HG02970 (cell line): ENCODE data around the gene CAMK1G.

Source experiments
- ATAC-seq: cut with Tn5 transposase; IDR thresholded peaks from one replicate; pipeline ENCODE4 v1.9.1; 2021; ENCODE audit warnings: mild to moderate bottlenecking, moderate library complexity, moderate number of reproducible peaks; ENCODE audit not compliant: unreplicated experiment, low FRiP score

The CAMK1G gene

GRCh38 chr1:209561532-209561931 lies 22.0 kb upstream of the CAMK1G start:
- no peak for ATAC-seq

- ATAC-seq: no peak
Measured at GRCh38 chr1:209564849-209565248, 18.7 kb upstream of the CAMK1G start.

- peak; percentile 69 for ATAC-seq
Measured at GRCh38 chr1:209565759-209566678, 17.5 kb upstream of the CAMK1G start.

- no peak for ATAC-seq
Measured at GRCh38 chr1:209567698-209568175, 15.8 kb upstream of the CAMK1G start.

GRCh38 chr1:209569455-209570207 lies 13.9 kb upstream of the CAMK1G start:
- ATAC-seq: no peak

GRCh38 chr1:209570743-209571142 lies 12.8 kb upstream of the CAMK1G start:
- ATAC-seq: no peak

GRCh38 chr1:209576392-209577197 lies 6.9 kb upstream of the CAMK1G start:
- peak; percentile 60 for ATAC-seq

GRCh38 chr1:209577346-209577745 lies 6.2 kb upstream of the CAMK1G start:
- no peak for ATAC-seq

- no peak for ATAC-seq
Measured at GRCh38 chr1:209580577-209580976, 2.9 kb upstream of the CAMK1G start.

GRCh38 chr1:209584231-209584672 lies 738 bp downstream of the CAMK1G start:
- ATAC-seq: no peak

GRCh38 chr1:209585197-209585596 lies 1.7 kb downstream of the CAMK1G start:
- ATAC-seq: no peak

GRCh38 chr1:209585672-209586071 lies 2.2 kb downstream of the CAMK1G start:
- ATAC-seq: no peak

- no peak for ATAC-seq
Measured at GRCh38 chr1:209586221-209586740, 2.8 kb downstream of the CAMK1G start.

- ATAC-seq: no peak
Measured at GRCh38 chr1:209587789-209588188, 4.3 kb downstream of the CAMK1G start.

GRCh38 chr1:209589440-209589839 lies 5.9 kb downstream of the CAMK1G start:
- ATAC-seq: no peak

- ATAC-seq: no peak
Measured at GRCh38 chr1:209589863-209590262, 6.3 kb downstream of the CAMK1G start.

GRCh38 chr1:209590405-209590804 lies 6.9 kb downstream of the CAMK1G start:
- no peak for ATAC-seq

GRCh38 chr1:209593747-209594146 lies 10.2 kb downstream of the CAMK1G start:
- no peak for ATAC-seq

- ATAC-seq: no peak
Measured at GRCh38 chr1:209594440-209594839, 10.9 kb downstream of the CAMK1G start.

GRCh38 chr1:209595028-209595427 lies 11.5 kb downstream of the CAMK1G start:
- ATAC-seq: no peak
